HG03103 (cell line): Measurements from ENCODE around the gene ATF1.
"Not testable (repeated sequence)": the region's sequence is repeated elsewhere in the genome, so short reads cannot be mapped to it uniquely, and the experiment has no call there.

ENCODE experiments used
- ATAC-seq: cut with Tn5 transposase; IDR thresholded peaks from one replicate; pipeline ENCODE4 v1.9.1; 2021; ENCODE audit warnings: low read depth; ENCODE audit not compliant: unreplicated experiment

The ATF1 gene

GRCh38 chr12:50855218-50855617 lies 91.3 kb downstream of the ATF1 start:
- not testable (repeated sequence) for ATAC-seq

- ATAC-seq = not testable (repeated sequence)
Measured at GRCh38 chr12:50855679-50856078, 91.8 kb downstream of the ATF1 start.

GRCh38 chr12:50859621-50860310 lies 95.9 kb downstream of the ATF1 start:
- ATAC-seq = no peak

GRCh38 chr12:50862316-50862715 lies 98.4 kb downstream of the ATF1 start:
- ATAC-seq = no peak

GRCh38 chr12:50865266-50865665 lies 101.4 kb downstream of the ATF1 start:
- no peak for ATAC-seq

GRCh38 chr12:50868881-50869280 lies 105.0 kb downstream of the ATF1 start:
- not testable (repeated sequence) for ATAC-seq
